ENCODE data around the gene SHPK.

Gene SHPK

GRCh38 chr17:3626831-3627768 is 8.9 kb downstream of the SHPK start:
- DNase-seq, result no peak

DNA sequence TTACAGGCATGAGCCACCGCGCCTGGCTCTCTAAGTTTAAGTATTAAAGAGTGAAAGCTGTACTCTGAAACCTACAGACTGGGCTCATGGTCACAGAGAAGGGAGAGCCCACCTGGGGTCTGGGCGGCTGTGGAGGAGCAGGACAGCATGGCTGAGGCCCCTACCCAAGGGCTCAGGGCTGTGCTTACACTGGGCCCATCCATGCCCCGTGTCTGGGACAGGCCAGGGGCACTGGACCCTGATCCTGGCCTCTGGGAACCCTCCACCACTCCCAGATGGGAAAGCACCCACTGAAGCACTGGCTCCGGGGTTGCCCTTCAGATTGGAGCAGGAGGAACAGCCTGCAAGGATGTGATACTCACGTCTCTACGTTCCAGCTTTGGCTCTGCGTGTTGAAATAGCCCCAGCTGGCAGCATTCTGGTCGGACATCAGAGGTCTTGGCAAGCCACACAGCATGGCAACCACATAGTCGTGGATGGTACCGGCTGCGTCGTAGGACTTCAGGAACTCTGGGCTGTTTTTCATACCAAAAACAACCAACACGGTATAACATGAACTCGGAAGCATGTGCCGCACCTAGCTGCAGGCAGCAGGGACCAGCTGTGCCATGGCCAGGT is 13.0 kb downstream of the SHPK start:
- no peak for DNase-seq

GRCh38 chr17:3621146-3621720 is 14.8 kb downstream of the SHPK start:
- no peak for DNase-seq

DNA sequence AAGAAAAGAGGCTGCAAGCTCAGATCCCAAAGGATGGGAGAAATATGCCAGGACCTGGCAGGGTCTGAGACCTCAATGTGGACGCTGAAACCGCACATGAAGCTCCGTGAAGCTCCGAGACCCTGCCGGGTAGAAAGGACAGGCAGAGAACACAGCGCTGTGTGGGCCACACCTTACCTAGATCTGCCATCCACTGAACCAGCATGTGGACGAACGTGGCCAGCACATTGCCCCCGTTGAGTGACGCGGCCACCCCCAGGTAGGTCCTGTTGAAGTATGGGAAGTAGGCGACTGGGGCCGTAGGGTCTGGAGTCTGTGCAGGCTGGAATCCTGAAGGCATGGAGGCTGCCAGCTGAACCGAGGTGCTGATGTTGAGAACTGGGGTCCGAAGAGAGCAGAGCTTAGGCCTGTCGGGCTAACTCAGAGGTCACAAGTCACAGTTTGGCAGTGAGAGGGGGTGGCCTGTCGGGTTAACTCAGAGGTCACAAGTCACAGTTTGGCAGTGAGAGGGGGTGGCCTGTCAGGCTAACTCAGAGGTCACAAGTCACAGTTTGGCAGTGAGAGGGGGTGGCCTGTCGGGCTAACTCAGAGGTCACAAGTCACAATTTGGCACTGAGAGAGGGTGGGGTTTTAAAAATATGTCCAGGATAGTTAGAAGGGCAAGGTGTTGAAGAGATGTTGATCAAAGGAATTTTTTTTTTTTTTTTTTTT is 20.7 kb downstream of the SHPK start:
- no peak for DNase-seq

- no peak for DNase-seq
Observed at GRCh38 chr17:3613124-3613523, 22.9 kb downstream of the SHPK start.

- DNase-seq, result no peak
Observed at GRCh38 chr17:3610523-3610922, 25.5 kb downstream of the SHPK start.

- no peak for DNase-seq
Observed at GRCh38 chr17:3609689-3610088, 26.4 kb downstream of the SHPK start.

DNA sequence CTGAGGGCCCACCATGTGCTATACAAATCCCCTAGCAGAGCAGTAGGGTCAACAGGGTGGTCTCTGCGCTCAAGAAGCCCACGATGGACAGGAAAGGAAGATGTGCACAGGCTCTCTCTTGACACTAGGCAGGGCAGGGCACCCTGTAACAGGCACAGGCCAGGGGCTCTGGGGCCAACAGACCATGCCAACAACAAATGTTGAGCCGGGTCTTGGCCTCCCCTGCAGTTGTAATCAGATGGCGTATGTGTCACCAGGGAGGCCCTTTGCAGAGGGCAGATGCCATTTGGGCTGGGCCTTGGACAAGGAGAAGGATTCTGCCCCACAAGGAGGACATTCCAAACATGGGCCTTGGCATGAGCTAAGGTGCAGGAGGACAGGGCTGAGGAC is 32.2 kb downstream of the SHPK start:
- DNase-seq, result no peak

DNA sequence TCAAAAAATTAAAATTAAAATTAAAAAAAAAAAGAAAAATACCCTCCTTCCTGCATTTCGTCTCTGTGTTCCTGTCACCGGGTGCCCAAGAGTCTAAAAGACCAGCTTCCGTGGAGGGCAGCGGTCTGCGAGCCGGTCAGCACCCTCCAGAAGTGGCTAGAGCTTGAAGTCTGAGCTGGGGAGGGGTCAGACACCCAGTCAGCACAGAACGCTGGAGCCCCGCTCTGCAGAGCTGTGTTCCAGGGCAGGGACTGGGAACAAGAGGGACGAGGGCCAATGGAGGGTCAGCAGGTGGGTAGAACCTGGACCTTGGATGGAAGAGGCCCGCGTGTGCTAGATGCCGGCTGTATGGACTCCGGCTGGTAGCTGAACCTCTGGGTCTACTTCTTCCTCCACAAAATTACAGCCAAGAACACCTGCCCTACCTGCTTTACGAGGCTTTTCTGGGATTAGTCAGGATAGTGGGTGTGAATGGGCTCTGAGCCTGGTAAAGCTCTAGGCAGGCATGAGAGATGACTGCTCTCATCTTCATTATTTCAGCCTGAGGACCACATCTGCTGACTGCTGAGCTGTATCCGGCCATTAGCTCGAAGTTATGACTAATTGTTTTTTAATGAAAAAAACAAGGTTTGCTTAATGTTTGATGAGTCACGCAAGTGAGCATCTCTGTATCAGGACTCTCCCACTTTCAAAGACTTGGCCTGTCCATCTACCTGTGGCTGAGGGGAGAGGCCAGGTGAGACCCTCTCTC is 32.8 kb downstream of the SHPK start:
- no peak for DNase-seq

GRCh38 chr17:3602499-3602898 is 33.6 kb downstream of the SHPK start:
- no peak for DNase-seq

DNA sequence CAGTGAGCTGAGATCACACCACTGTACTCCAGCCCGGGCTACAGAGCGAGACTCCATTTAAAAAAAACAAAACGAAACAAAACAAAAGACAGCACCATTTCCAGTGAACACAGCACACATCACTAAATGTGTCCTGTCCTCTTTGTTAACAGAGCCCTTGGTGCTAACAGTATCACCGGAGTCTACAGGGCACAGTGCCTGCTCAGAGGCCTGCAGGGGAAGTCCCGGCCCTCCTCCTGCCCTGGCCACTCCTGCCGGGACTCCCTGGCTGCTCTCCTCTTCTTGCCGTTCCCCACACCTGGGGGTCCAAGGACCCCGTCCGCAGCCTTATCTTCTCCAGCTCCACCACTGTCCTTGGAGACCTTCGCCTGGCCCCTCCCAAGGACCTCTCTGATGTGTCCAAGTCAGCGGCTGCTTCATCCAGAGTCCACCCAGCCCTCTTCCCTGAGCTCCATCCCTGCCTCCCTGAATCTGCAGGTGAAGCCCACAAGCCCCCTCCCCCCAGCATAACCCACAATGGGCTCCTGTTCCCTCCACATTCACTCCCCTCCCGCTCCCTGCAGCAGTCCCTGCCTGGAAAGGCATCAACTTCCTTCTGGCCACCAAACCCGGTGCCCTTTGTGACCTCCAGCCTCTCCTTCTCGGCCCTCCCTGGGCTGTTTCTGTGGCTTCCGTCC is 35.4 kb downstream of the SHPK start:
- no peak for DNase-seq

- DNase-seq, result no peak
Observed at GRCh38 chr17:3598078-3598477, 38.0 kb downstream of the SHPK start.

DNA sequence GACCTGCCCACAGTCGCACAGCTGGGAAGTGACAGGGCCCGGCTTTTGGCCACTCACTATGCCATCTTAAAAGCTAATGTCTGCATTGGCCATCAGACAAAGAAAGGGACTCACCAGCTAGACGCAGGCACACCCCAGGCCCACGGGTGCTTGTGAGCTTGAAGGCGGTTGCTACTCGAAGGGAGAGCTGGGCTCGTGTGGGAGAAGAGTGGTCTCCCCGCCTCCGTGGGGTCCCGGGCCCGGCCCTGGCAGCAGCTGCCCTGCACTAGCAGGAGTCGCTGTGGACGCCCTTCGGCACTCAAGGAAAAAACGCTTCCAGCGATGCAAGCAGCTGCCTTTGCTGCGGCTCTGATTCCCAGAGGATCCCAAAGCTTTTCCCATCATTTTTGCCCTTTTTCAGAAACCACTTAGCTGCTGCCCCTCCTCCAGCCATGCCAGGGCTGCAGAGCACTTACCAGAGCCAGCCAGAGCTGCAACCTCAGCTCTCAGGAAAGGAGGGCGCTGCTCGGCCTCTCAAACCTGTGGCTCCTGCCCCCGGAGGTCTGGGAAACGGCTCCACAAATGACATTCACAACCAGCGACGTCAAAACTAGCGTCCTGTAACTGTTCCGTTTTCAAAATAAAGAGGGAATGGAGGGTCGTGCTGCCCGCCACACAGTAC is 39.1 kb downstream of the SHPK start:
- DNase-seq, result no peak

GRCh38 chr17:3594976-3595375 is 41.1 kb downstream of the SHPK start:
- DNase-seq, result no peak

- no peak for DNase-seq
Observed at GRCh38 chr17:3594051-3594800, 41.8 kb downstream of the SHPK start.

DNA sequence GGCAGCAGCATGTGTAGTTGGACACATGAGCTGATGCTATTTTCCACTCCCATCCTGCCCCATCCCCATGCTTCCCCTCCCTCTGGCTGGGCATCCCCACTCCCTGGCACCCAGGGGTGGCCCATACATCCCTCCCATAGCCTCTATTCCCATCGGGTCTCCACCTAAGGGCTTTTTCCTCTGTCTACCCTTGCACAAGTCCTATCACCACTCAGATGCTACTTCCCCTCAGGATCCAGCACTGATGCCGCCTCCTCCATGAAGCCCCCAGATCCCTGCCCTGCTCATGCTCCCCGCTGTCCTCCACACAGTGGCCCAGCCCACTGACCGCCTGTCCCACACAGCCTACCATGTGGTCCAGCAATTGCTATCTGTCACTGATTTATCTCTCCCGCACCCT is 42.7 kb downstream of the SHPK start:
- DNase-seq, result no peak

DNA sequence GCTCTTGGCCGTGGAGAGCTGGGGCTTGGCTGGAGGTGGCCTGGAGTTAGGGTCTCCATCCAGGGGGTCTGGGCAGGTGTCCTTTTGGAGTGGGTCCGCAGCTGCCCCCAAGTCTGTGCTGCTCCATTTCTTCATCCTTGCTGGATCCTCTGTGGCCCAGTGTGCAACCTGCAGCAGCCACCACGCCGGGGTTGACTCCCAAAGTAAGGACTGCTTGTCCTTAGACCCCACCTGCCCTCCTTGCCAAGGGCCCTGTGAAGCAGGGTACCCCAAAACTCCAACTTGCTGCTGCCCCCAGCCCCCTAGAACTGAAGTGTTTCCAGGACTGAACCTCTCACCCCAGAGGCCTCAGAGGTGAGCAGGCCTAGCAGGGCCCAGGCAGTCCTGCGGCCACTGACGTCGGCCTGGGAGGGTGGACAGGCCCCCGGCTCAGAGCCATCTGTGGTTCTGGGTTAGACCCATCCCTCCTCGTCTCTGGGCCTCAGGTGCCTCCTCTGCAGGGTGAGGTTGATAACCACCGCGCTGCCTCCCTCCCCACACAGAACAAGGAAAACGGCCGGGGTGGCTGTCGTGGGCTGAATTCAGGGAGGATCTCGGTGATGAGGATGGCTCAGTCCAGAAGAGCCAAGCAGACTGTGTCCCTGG is 43.7 kb downstream of the SHPK start:
- no peak for DNase-seq

DNA sequence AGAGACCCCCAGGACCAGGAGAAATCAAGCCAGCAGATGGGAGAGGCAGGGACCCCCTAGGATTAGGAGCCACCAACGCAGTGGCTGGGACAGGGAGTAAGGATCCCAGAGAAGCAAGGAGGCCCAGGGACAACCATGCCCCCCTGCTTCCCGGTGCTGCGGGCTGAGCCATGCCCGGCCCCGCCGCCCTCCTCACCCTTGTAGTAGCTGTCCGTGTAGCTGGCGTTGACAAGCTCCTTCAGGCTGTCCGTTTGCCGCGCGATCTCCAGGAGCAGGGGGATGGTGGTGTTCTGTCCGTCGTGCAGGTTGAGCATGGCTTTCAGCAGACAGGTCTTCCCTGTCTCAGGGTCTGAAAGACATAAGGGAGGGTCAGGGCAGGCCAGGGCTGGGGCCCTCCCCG is 45.3 kb downstream of the SHPK start:
- DNase-seq, result no peak

- DNase-seq, result no peak
Observed at GRCh38 chr17:3590231-3590630, 45.8 kb downstream of the SHPK start.

DNA sequence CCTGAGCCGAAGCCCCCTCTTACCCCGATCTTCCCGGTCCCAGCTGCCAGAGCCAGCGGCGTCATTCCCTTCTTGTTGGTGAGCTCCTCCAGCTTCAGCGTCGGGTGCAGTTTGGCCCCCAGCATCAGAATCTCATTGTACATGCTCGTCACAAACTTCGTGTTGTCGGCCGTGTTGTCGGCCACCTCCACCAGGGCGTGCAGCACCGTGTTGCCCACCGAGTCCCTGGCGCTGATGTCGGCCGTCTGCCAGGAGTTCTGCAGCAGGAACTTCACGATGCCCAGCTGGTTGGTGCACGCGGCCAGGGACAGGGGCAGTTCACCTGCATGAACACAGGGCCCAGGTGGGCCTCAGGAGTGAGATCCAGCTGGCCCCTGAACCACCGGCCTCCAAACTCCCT is 46.3 kb downstream of the SHPK start:
- no peak for DNase-seq
